ENCODE data around the gene FOXN1.

FOXN1 gene

GRCh38 chr17:28571361-28572122 lies 65.4 kb downstream of the FOXN1 start, which contains the start of gene PIGS:
Gene PIGS, minus strand, starts transcription at chr17:28571524. Its CDS starts 28 bp downstream, at chr17:28571496.
- DNase-seq, result peak; percentile 76 to 98 (median 94)

- peak in 18 of 58 donors; percentile 6 to 43 (median 15) for DNase-seq
These were observed 66.3 kb downstream of the FOXN1 start for GRCh38 chr17:28572259-28573039.

DNA sequence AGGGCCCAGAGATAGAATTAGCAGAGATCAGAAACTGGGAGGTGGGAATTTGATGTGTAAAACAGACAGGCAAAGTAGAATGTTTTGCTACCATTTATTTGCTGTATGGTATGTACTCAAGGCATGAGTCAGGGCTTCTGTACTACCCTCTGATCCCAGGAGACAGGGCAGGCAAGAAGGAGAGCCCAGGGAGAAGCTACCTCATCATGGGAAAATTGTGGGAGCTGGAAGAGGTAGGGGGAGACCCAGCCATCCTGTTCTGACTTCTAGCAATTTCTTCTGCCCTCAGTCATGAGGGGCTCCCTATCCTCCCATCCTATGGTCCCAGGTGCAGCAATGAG lies 66.9 kb downstream of the FOXN1 start:
- no peak for DNase-seq

DNA sequence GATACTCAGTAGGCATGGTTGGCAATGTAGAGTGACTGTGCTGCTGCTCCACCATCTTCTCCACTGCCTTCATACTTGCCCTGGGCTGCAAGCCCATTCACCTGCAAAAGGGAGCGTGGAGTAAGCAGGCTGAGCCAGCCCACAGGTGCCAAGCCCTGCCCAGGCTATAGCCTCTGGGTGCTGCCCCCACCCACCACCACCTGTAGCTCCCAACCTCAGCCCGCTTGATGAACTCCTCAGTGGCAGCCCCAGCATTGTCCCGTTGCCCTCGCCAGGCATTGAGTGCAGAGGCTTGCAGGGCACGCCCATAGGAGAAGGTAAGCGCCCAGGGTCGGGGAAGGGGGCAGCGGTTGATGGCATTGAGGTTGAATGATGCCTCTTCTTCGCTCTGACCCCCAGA lies 67.4 kb downstream of the FOXN1 start:
- no peak for DNase-seq

DNA sequence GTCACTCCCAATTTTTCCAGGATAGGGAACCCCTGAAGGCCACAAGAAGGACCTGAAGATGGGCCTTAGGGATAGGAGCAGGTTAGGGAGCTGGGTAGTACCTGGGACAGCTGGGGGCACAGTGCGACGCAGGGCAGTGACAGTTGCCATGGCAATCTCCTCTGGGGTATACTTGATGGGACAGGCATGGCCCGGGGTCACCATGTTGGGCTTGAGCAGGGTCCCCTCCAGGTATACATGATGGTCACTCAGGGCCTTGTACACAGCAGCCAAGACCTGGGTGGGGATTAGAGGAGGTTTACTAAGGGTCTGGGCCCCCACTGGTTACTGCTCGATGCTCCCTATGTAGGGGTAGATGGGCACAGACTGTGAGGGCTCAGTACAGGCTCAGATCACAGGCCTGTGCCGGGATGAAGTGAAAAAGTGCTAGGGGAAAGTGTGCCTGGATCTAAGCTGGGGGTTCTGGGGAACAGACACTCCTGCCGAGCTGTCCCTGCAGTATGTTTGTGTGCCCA lies 67.9 kb downstream of the FOXN1 start:
- DNase-seq, result no peak

GRCh38 chr17:28574526-28574925 lies 68.4 kb downstream of the FOXN1 start:
- DNase-seq, result peak in 1 of 58 donors; percentile 3

DNA sequence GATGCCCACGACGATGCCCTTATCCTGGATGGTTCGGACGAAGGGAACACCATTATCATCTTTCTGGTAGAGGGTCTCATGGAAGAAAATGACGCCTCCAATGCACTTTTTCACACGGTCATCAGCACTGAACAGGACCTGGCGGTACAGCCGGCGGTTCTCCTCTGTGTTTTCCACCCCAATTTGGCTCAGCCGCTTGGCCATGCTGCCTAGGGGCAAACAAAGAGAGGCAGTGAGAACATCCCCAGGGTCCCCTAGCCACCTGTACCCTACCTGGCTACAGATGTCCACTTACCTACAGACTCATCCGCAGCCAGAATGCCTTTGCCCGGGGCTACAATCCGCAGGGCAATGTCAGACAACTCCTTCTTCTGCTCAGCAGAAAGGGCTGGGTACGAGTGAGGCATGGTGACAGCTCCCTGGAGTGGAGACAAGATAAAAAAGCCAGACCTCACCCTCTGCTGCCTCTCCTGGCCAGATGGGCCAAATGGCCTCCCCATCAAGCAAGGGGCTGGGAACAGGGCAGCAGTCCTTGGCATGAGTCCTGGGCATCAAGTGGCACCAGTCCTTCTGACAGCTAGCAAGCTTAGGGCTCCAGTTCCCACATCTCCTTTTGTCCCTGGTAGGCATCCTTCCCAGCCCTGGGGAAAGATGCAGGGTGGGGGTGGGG lies 69.1 kb downstream of the FOXN1 start:
- peak in 48 of 58 donors; percentile 12 to 82 (median 53) for DNase-seq

GRCh38 chr17:28576016-28576415 lies 69.9 kb downstream of the FOXN1 start:
- peak in 3 of 58 donors; percentile 7 to 30 (median 12) for DNase-seq

DNA sequence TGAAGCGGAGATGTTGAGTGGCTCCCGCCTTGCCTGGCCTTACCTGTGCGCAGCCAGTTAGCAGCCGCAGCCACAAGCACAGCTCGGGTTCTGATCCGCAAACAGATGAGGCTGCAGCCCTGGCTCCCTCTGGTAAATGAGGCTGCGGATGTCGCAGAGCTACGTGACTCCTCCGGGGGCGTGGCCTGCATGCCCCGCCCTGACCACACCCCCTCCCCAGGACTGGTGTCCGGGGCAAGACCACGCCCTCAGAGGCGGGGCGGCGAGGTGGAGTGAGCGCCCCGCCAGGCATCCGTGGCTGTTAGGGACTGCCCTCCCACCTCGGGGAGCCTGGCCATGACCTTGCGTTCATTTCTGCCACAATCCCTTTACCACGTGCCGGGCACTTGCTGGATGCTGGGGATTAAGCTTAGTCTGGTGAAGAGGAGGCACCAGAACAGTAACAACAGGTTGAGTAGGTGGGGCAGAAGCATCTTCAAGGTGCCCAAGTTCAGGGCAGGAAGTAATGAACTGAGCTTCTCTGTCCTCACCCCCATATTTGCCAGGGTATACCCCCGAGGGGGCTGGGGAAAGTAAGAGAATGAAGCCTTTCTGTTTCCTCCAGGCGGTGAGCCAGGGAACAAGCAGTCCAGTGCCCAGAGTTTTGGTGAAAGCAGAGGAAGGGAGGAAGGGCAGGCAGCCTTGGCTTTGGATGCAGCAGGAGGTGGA lies 70.8 kb downstream of the FOXN1 start, which contains the start of gene ALDOC:
Gene ALDOC (minus strand): TSS at position 138 of the 708 bp plus-strand sequence. CDS start 1,363 bp downstream, outside the sequence.
- peak; percentile 42 to 99 (median 94) for DNase-seq

- no peak for DNase-seq
These were observed 71.3 kb downstream of the FOXN1 start for GRCh38 chr17:28577466-28577824.

- DNase-seq, result no peak
These were observed 72.4 kb downstream of the FOXN1 start for GRCh38 chr17:28578246-28579195.

DNA sequence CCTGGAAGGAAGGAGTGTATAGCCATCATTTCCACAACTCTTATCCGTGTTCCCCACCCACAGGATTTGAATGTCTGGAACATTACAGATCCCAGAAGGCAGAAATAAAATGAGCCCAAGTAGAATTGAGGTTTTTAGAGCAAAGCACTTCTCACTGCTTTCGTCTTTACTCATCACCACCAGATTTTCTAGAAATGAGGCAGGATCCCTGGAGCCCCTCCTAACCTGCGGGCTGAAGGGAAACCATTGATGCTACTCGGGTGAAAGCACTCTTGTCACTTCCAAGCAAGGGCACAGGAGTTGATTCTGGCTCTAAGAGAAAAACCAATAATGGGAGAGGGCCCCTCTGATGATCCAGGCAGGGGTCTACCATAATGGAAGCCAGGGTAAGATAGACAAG lies 73.4 kb downstream of the FOXN1 start:
- DNase-seq, result peak in 1 of 58 donors; percentile 14

- no peak for DNase-seq
These were observed 74.8 kb downstream of the FOXN1 start for GRCh38 chr17:28580959-28581358.

GRCh38 chr17:28582513-28582912 lies 76.4 kb downstream of the FOXN1 start:
- no peak for DNase-seq

GRCh38 chr17:28584434-28584833 lies 78.3 kb downstream of the FOXN1 start:
- no peak for DNase-seq

- no peak for DNase-seq
These were observed 79.7 kb downstream of the FOXN1 start for GRCh38 chr17:28585851-28586250.

Measured in anterior cingulate cortex (tissue), 58 donors.